BE2C (cell line): ENCODE data around the gene TNPO1.
"Not testable (repeated sequence)": the region's sequence is repeated elsewhere in the genome, so short reads cannot be mapped to it uniquely, and the experiment has no call there.

Experiments
- DNase-seq: peaks from one replicate; pipeline ENCODE4 v3.0.0-alpha.2; 2020
- H3K27me3 ChIP-seq: fragments of 250-450 bp; sonication (Bioruptor Pico); 2 replicates; pipeline ENCODE4 v1.5.1; 2020; ENCODE audit warnings: mild to moderate bottlenecking
- H3K36me3 ChIP-seq: fragments of 250-450 bp; sonication (Bioruptor Pico); 2 replicates; pipeline ENCODE4 v1.5.1; 2020; ENCODE audit warnings: mild to moderate bottlenecking
- H3K4me1 ChIP-seq: fragments of 250-450 bp; sonication (Bioruptor Pico); 2 replicates; pipeline ENCODE4 v1.5.1; 2020
- H3K4me3 ChIP-seq: 2 replicates; pipeline ENCODE4 v1.5.1; 2011; ENCODE audit warnings: low read depth, low read length
- H3K9me3 ChIP-seq: fragments of 250-450 bp; sonication (Bioruptor Pico); 2 replicates; pipeline ENCODE4 v1.5.1; 2020
- TF ChIP-seq, protein P1 (sequence below): IDR thresholded peaks from 2 replicates; pipeline ENCODE4 v1.5.1; 2012; ENCODE audit warnings: mild to moderate bottlenecking, low read depth, low read length

TNPO1 gene

GRCh38 chr5:72917371-72917776, 100.9 kb downstream of the TNPO1 start:
- no peak for DNase-seq
- TF ChIP-seq, protein P1, sequence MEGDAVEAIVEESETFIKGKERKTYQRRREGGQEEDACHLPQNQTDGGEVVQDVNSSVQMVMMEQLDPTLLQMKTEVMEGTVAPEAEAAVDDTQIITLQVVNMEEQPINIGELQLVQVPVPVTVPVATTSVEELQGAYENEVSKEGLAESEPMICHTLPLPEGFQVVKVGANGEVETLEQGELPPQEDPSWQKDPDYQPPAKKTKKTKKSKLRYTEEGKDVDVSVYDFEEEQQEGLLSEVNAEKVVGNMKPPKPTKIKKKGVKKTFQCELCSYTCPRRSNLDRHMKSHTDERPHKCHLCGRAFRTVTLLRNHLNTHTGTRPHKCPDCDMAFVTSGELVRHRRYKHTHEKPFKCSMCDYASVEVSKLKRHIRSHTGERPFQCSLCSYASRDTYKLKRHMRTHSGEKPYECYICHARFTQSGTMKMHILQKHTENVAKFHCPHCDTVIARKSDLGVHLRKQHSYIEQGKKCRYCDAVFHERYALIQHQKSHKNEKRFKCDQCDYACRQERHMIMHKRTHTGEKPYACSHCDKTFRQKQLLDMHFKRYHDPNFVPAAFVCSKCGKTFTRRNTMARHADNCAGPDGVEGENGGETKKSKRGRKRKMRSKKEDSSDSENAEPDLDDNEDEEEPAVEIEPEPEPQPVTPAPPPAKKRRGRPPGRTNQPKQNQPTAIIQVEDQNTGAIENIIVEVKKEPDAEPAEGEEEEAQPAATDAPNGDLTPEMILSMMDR: no peak
- H3K4me1 ChIP-seq: no peaks in the 10 kb centered on the region; the same call in none of the 2 replicates
- no peaks in the 10 kb centered on the region; the same call in 1 of the 2 replicates for H3K36me3 ChIP-seq
- no peaks in the 10 kb centered on the region for H3K9me3 ChIP-seq
- no peak overlapping the region for H3K4me3 ChIP-seq
- H3K27me3 ChIP-seq: no peaks in the 10 kb centered on the region

DNA sequence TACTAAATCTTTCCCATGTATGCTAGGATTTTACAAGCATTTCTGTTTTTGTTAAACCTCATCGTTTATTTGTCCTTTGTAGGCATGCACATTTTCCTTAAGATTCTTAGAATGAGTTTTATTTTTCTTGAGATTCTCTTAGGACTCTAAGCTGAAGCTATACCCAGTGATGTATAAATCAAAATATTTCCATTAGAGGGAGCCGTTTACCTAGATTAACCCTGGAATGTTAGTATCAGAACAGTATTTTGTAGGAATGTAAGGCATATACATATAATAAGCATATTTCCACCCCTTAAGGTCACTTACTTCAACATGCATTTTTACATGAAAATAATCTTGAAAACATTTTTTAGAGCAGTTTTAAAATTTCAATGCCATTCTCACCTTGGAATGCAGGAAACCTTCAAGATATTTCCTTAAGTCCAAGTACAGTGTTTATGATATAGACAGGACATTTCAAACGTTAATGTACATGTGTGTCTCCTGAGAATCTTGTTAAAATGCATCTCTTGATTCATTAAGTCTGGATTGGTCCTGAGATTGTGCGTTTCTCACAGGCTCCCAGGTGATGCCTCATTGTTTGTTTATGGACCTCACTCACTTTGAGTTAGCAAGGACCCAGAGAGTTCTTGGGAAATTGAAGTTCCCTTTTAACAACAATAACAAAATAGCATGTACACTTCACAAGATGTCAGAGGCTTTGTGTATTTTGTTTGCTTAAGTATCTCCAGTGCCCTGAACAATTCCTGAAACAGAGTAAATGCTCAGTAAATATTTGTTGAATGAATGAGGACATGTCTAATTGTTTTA, 104.4 kb downstream of the TNPO1 start:
- no peaks in the 10 kb centered on the region for H3K36me3 ChIP-seq
- TF ChIP-seq, protein P1: peak; percentile 22; the same call in 1 of the 2 replicates
- H3K27me3 ChIP-seq: no peaks in the 10 kb centered on the region
- H3K4me1 ChIP-seq: no peaks in the 10 kb centered on the region; the same call in none of the 2 replicates
- DNase-seq: no peak
- no peak overlapping the region for H3K4me3 ChIP-seq
- 0 out of 2 replicates have a peak, but pooled peaks cover 4% of the 10 kb centered on the region for H3K9me3 ChIP-seq

GRCh38 chr5:72921886-72922285, 105.4 kb downstream of the TNPO1 start:
- H3K4me3 ChIP-seq: no peak overlapping the region
- H3K4me1 ChIP-seq: no peaks in the 10 kb centered on the region; the same call in none of the 2 replicates
- H3K9me3 ChIP-seq: 0 out of 2 replicates have a peak, but pooled peaks cover 4% of the 10 kb centered on the region
- DNase-seq: no peak
- no peaks in the 10 kb centered on the region for H3K36me3 ChIP-seq
- no peaks in the 10 kb centered on the region for H3K27me3 ChIP-seq
- TF ChIP-seq, protein P1: no peak

DNA sequence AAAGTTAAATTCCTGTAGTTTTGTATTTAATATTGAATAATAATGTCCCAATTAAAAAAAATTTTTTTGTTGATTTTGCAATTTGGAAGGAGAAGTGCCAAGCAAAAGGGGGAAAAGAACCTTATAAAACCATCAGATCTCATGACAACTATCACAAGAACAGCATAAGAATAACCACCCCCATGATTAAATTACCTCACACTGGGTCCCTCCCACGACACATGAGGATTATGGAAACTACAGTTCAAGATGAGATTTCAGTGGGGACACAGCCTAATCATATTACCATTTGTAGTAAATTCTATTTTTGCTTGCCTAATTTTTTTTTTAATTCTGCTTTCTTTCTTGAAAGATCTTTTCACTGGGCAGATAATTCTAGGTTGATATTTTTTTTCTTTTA, 106.0 kb downstream of the TNPO1 start:
- Histone ChIP-seq H3K4me1 (no peaks in the 10 kb centered on the region; the same call in none of the 2 replicates), H3K36me3 (no peaks in the 10 kb centered on the region), H3K4me3 (no peak overlapping the region), H3K27me3 (no peaks in the 10 kb centered on the region), H3K9me3 (0 out of 2 replicates have a peak, but pooled peaks cover 4% of the 10 kb centered on the region)
- DNase-seq: no peak
- TF ChIP-seq, protein P1: no peak

- Histone ChIP-seq H3K36me3 (no peaks in the 10 kb centered on the region), H3K27me3 (no peaks in the 10 kb centered on the region), H3K4me1 (no peaks in the 10 kb centered on the region; the same call in none of the 2 replicates), H3K9me3 (0 out of 2 replicates have a peak, but pooled peaks cover 4% of the 10 kb centered on the region), H3K4me3 (no peak overlapping the region)
- no peak for DNase-seq
- TF ChIP-seq, protein P1: no peak
Observed at GRCh38 chr5:72925336-72926010, 109.0 kb downstream of the TNPO1 start.

DNA sequence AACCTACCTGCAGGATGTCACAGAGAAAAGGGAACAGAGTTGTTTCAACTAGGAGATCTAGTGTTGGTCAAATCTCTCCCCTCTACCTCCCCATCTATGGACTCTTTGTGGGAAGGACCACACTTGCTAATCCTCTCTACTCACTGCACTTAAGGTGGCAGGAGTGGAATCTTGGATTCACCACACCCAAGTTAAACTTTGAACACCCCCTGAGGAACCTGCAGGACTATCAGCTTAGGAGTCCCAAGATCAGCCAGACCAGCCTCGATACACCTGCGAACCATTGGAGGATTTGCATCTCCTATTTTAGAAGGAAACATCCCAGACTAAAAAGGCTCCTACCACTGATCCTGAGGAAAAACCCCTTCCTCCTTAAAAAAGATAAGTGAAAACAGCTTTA, 116.2 kb downstream of the TNPO1 start:
- not testable (repeated sequence) for H3K4me3 ChIP-seq, DNase-seq, H3K27me3 ChIP-seq, H3K36me3 ChIP-seq, H3K4me1 ChIP-seq, H3K9me3 ChIP-seq

GRCh38 chr5:72934953-72935725, 118.7 kb downstream of the TNPO1 start:
- H3K9me3 ChIP-seq, H3K4me3 ChIP-seq, H3K4me1 ChIP-seq, H3K27me3 ChIP-seq, DNase-seq, H3K36me3 ChIP-seq: not testable (repeated sequence)
